SK-N-SH (cell line): Measurements from ENCODE around the gene REEP1. TPM values are rescaled to one million over a fixed set of nuclear protein-coding genes. Genes with fewer than 3 reads are reported as not detected.
"Not testable (repeated sequence)": the region's sequence is repeated elsewhere in the genome, so short reads cannot be mapped to it uniquely, and the experiment has no call there.

ENCODE experiments used
- CTCF ChIA-PET: fragments of 300-600, 350-600 bp; formaldehyde crosslinking; extraction: SDS; loops from one replicate; lab custom pipeline; 2021; lab: Yijun Ruan, JAX
- POLR2A ChIA-PET: fragments of 350-600 bp; sonication (Branson Sonifier 250); formaldehyde crosslinking; extraction: SDS; loops from one replicate; lab custom pipeline; 2020; ENCODE audit warnings: antibody characterized with exemption, inconsistent platforms; lab: Yijun Ruan, JAX
- DNase-seq: peaks from one replicate; pipeline ENCODE4 v3.0.0; 2012
- H2AFZ ChIP-seq: fragments of 200-600 bp; sonication (generic); 2 replicates; pipeline ENCODE4 v1.8.1; 2016; ENCODE audit warnings: antibody characterized with exemption, mild to moderate bottlenecking, low read depth
- H3F3A ChIP-seq: fragments of 200-600 bp; sonication (generic); replicated peaks from 2 replicates; pipeline ENCODE3; 2016; ENCODE audit warnings: antibody characterized with exemption, mild to moderate bottlenecking; ENCODE audit not compliant: insufficient read depth
- H3K27ac ChIP-seq, 2 experiments: fragments of 200-500 bp in 1 of 2; fragments of 200-600 bp in 1 of 2; sonication (Bioruptor generic) in 1 of 2; sonication (generic), shearing (Covaris generic) in 1 of 2; 2 replicates each; pipeline versions ENCODE4 v1.5.1 to v1.6.1; 2014 to 2016; ENCODE audit warnings: low read depth in 2 of 2, inconsistent platforms in 1 of 2, low read length in 1 of 2, mild to moderate bottlenecking in 1 of 2, mixed read lengths in 1 of 2
- H3K27me3 ChIP-seq: fragments of 200-600 bp; sonication (generic), shearing (Covaris generic); 2 replicates; pipeline ENCODE4 v1.6.1; 2016; ENCODE audit warnings: mixed run types; ENCODE audit not compliant: insufficient read depth
- H3K36me3 ChIP-seq, 2 experiments: fragments of 200-500 bp in 1 of 2; fragments of 200-600 bp in 1 of 2; sonication (Bioruptor generic) in 1 of 2; sonication (generic) in 1 of 2; replicated peaks in 1 of 2; 2 replicates each; pipeline versions ENCODE3 to v1.5.1; 2014 to 2016; ENCODE audit warnings: low read length in 1 of 2, mild to moderate bottlenecking in 1 of 2; ENCODE audit not compliant: insufficient read depth in 2 of 2, control insufficient read depth in 1 of 2
- H3K4me1 ChIP-seq, 2 experiments: fragments of 200-500 bp in 1 of 2; fragments of 200-600 bp in 1 of 2; sonication (Bioruptor generic) in 1 of 2; sonication (generic), shearing (Covaris generic) in 1 of 2; 2 replicates each; pipeline versions ENCODE4 v1.5.1 to v1.6.1; 2014 to 2016; ENCODE audit warnings: low read depth in 1 of 2, low read length in 1 of 2, mixed run types in 1 of 2; ENCODE audit not compliant: insufficient read depth in 2 of 2, control insufficient read depth in 1 of 2
- H3K4me2 ChIP-seq: fragments of 200-600 bp; sonication (generic), shearing (Covaris generic); 2 replicates; pipeline ENCODE4 v1.6.1; 2017; ENCODE audit warnings: mixed run types
- H3K4me3 ChIP-seq, 2 experiments: fragments of 200-500 bp in 1 of 2; fragments of 200-600 bp in 1 of 2; sonication (Bioruptor generic) in 1 of 2; sonication (generic), shearing (Covaris generic) in 1 of 2; 2 replicates each; pipeline versions ENCODE4 v1.5.1 to v1.8.1; 2014 to 2016; ENCODE audit warnings: low read depth in 2 of 2, inconsistent platforms in 1 of 2, low read length in 1 of 2, mild to moderate bottlenecking in 1 of 2, mixed read lengths in 1 of 2, moderate library complexity in 1 of 2
- H3K79me2 ChIP-seq: fragments of 200-600 bp; sonication (generic); 2 replicates; pipeline ENCODE4 v1.8.1; 2017; ENCODE audit warnings: mild to moderate bottlenecking; ENCODE audit not compliant: insufficient read depth
- H3K9ac ChIP-seq: fragments of 200-600 bp; sonication (generic); 2 replicates; pipeline ENCODE4 v1.6.1; 2017; ENCODE audit warnings: mixed run types
- H3K9me2 ChIP-seq: fragments of 200-600 bp; sonication (generic); 2 replicates; pipeline ENCODE4 v1.6.1; 2017; ENCODE audit warnings: mixed run types
- H3K9me3 ChIP-seq: fragments of 200-600 bp; sonication (generic); 2 replicates; pipeline ENCODE4 v1.6.1; 2017; ENCODE audit warnings: mixed run types, mild to moderate bottlenecking, moderate library complexity
- H4K20me1 ChIP-seq: fragments of 200-600 bp; sonication (generic); 2 replicates; pipeline ENCODE4 v1.6.1; 2017; ENCODE audit warnings: mild to moderate bottlenecking, mixed run types; ENCODE audit not compliant: insufficient read depth
- CHD2 ChIP-seq: fragments of 150-350 bp; IDR thresholded peaks from 2 replicates; pipeline ENCODE4 v1.6.1; 2018; ENCODE audit warnings: low read length; ENCODE audit not compliant: partially characterized antibody
- ELF1 ChIP-seq: IDR thresholded peaks from 2 replicates; pipeline ENCODE4 v1.4.0; 2012
- EZH2phosphoT487 ChIP-seq: fragments of 200-600 bp; sonication (generic); IDR thresholded peaks from 2 replicates; pipeline ENCODE4 v1.6.1; 2017; ENCODE audit warnings: low read depth, mixed run types, mild to moderate bottlenecking, antibody characterized with exemption, moderate library complexity, borderline replicate concordance
- FOXJ3 ChIP-seq: sonication (generic); formaldehyde crosslinking; IDR thresholded peaks from 2 replicates; pipeline ENCODE4 v1.5.1; 2020; ENCODE audit warnings: mild to moderate bottlenecking, missing genetic modification reagents
- GATA2 ChIP-seq: sonication (generic); formaldehyde crosslinking; IDR thresholded peaks from 2 replicates; pipeline ENCODE4 v1.5.0; 2020; ENCODE audit warnings: mild to moderate bottlenecking, missing genetic modification reagents
- JUND ChIP-seq: IDR thresholded peaks from 2 replicates; pipeline ENCODE4 v1.4.0; 2012
- MXI1 ChIP-seq: IDR thresholded peaks from 2 replicates; pipeline ENCODE4 v1.6.1; 2012; ENCODE audit warnings: mild to moderate bottlenecking, low read depth, low read length, improper control_type of control experiment
- POLR2AphosphoS5 ChIP-seq: IDR thresholded peaks from 2 replicates; pipeline ENCODE4 v1.6.1; 2012; ENCODE audit warnings: low read depth, low read length
- RXRA ChIP-seq: IDR thresholded peaks from 2 replicates; pipeline ENCODE4 v1.4.0; 2012; ENCODE audit warnings: low read depth, mild to moderate bottlenecking, borderline replicate concordance
- TCF12 ChIP-seq: IDR thresholded peaks from 2 replicates; pipeline ENCODE4 v1.4.0; 2012
- YY1 ChIP-seq: IDR thresholded peaks from 2 replicates; pipeline ENCODE4 v1.4.0; 2012; ENCODE audit warnings: low read depth, mild to moderate bottlenecking
- WGBS: methylation state at CpG from one replicate; pipeline ENCODE4 v1.1.6; 2017; ENCODE audit warnings: low lambda C conversion rate; 5-methylcytosine and 5-hydroxymethylcytosine counted together
- polyA plus RNA-seq, 3 experiments: library from polyadenylated mRNA; depleted of rRNA; stranded (reverse); fragments of >200 nt; gene quantifications; 2 replicates each; pipeline ENCODE4 v1.2.3, GENCODE V29; 2012
- TF ChIP-seq, protein P1 (sequence below): IDR thresholded peaks from 2 replicates; pipeline ENCODE4 v1.4.0; 2012; ENCODE audit warnings: low read depth
- TF ChIP-seq, protein P2 (sequence below): fragments of 150-350 bp; IDR thresholded peaks from 2 replicates; pipeline ENCODE4 v1.6.1; 2016; ENCODE audit warnings: mild to moderate bottlenecking, low read depth, low read length
- TF ChIP-seq, protein P3 (sequence below): fragments of 200-600 bp; sonication (generic); IDR thresholded peaks from 2 replicates; pipeline ENCODE4 v1.6.1; 2017; ENCODE audit warnings: antibody characterized with exemption, mild to moderate bottlenecking, moderate library complexity
- TF ChIP-seq, protein P4 (sequence below): fragments of 150-350 bp; IDR thresholded peaks from 2 replicates; pipeline ENCODE4 v1.6.1; 2017; ENCODE audit warnings: antibody characterized with exemption, low read length, low read depth, borderline replicate concordance

Gene REEP1
- polyA plus RNA-seq, 1 of the 3 experiments (the other 2 are of a cell fraction) = 0.13 TPM

DNA sequence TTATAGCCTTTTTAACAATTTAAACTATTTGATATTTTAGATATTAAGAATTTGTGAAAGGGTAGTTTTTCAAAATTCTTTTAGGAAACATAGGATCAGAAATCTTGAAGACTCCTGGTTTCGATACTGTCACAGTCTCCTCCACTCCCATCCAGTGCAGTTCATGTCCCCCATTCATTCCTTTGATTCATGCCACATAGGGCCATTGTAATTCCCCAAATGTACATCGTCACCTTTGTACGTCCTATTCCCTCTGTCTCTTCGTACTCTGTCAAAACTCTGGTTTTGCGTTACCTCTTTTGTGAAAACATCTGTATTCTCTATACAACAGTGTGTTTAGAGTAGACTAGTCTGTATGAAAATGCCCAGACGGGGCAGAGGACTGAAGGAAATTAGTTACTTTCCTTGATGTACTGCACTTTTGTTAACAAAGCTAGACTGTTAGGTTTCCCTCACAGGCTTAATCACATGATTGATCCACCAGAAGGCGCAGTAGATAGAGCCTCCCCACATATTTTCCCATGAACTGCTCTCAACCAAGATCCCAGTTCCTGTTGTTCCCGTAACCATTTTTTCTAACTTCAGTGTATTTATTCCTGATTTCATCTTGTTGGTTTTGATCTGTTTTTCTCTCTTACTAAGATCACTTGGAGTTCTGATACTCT, 135.6 kb downstream of the REEP1 start:
- Histone ChIP-seq H3K79me2 (peaks cover 70% of the 10 kb centered on the region), H3K4me2 (no peak overlapping the region)

DNA sequence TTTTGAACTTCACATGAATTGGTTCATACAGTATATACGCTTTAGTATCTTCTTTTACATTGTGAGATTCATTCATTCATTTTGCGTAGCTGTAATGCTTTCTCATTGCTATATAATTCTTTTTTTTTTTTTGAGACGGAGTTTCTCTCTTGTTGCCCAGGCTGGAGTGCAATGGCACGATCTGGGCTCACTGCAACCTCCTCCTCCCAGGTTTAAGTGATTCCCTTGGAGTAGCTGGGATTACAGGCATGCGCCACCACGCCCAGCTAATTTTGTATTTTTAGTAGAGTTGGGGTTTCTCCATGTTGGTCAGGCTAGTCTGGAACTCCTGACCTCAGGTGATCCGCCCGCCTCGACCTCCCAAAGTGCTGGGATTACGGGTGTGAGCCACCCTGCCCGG, 136.9 kb downstream of the REEP1 start:
- not testable (repeated sequence) for H3K4me1 ChIP-seq, H3K36me3 ChIP-seq, H4K20me1 ChIP-seq, H3K9me2 ChIP-seq, H3K27me3 ChIP-seq, H2AFZ ChIP-seq, DNase-seq, H3K9me3 ChIP-seq, H3K27ac ChIP-seq
- ChIA-PET POLR2A (interaction anchor here (1.1 kb wide), 1 partner anchor 15 kb away, joined by 3 read pairs; no protein-coding TSS in a partner anchor), CTCF (interaction anchor here (2.4 to 4.5 kb wide), 3 partner anchors 14 to 169 kb away, joined by 11 to 20 read pairs (median 16); no protein-coding TSS in a partner anchor)
- peak overlapping the region; percentile 91 for H3K4me2 ChIP-seq
- peaks cover 18% of the 10 kb centered on the region for H3F3A ChIP-seq
- peak overlapping the region in 1 of 2 experiments; percentile 99; a peak in 2 of 4 replicates for H3K4me3 ChIP-seq
- H3K79me2 ChIP-seq = peaks cover 77% of the 10 kb centered on the region
- 91% methylated on average over 11 of the region's 11 CpGs for WGBS
- peak overlapping the region; percentile 74; the same call in 1 of the 2 replicates for H3K9ac ChIP-seq

More for the DNA sequence above, 135.6 kb downstream of the REEP1 start:
- H3K36me3 ChIP-seq = peaks cover 6 to 11% of the 10 kb centered on the region in 2 experiments
- no peaks in the 10 kb centered on the region for H3K27me3 ChIP-seq
- H3K9me3 ChIP-seq = no peaks in the 10 kb centered on the region
- no peak for DNase-seq
- H3F3A ChIP-seq = peaks cover 11% of the 10 kb centered on the region
- TF ChIP-seq TCF12 = no peak
- no peak for TF ChIP-seq CHD2
- no peak for TF ChIP-seq MXI1
- TF ChIP-seq, protein P1, sequence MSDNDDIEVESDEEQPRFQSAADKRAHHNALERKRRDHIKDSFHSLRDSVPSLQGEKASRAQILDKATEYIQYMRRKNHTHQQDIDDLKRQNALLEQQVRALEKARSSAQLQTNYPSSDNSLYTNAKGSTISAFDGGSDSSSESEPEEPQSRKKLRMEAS = no peak
- TF ChIP-seq YY1 = no peak
- TF ChIP-seq POLR2AphosphoS5 = no peak
- no peak for TF ChIP-seq JUND
- TF ChIP-seq RXRA = no peak
- TF ChIP-seq EZH2phosphoT487 = no peak
- TF ChIP-seq FOXJ3 (CRISPR knock-in tag) = no peak
- TF ChIP-seq, protein P2, sequence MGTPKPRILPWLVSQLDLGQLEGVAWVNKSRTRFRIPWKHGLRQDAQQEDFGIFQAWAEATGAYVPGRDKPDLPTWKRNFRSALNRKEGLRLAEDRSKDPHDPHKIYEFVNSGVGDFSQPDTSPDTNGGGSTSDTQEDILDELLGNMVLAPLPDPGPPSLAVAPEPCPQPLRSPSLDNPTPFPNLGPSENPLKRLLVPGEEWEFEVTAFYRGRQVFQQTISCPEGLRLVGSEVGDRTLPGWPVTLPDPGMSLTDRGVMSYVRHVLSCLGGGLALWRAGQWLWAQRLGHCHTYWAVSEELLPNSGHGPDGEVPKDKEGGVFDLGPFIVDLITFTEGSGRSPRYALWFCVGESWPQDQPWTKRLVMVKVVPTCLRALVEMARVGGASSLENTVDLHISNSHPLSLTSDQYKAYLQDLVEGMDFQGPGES = no peak
- TF ChIP-seq, protein P3, sequence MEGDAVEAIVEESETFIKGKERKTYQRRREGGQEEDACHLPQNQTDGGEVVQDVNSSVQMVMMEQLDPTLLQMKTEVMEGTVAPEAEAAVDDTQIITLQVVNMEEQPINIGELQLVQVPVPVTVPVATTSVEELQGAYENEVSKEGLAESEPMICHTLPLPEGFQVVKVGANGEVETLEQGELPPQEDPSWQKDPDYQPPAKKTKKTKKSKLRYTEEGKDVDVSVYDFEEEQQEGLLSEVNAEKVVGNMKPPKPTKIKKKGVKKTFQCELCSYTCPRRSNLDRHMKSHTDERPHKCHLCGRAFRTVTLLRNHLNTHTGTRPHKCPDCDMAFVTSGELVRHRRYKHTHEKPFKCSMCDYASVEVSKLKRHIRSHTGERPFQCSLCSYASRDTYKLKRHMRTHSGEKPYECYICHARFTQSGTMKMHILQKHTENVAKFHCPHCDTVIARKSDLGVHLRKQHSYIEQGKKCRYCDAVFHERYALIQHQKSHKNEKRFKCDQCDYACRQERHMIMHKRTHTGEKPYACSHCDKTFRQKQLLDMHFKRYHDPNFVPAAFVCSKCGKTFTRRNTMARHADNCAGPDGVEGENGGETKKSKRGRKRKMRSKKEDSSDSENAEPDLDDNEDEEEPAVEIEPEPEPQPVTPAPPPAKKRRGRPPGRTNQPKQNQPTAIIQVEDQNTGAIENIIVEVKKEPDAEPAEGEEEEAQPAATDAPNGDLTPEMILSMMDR = no peak
- TF ChIP-seq GATA2 = no peak
- TF ChIP-seq, protein P4, sequence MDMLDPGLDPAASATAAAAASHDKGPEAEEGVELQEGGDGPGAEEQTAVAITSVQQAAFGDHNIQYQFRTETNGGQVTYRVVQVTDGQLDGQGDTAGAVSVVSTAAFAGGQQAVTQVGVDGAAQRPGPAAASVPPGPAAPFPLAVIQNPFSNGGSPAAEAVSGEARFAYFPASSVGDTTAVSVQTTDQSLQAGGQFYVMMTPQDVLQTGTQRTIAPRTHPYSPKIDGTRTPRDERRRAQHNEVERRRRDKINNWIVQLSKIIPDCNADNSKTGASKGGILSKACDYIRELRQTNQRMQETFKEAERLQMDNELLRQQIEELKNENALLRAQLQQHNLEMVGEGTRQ = no peak
- no peak for TF ChIP-seq ELF1
- TF ChIP-seq, all 33 proteins: peak for 0
- CTCF ChIA-PET = interaction anchor here (0.9 to 4.5 kb wide), 6 partner anchors 13 to 171 kb away, joined by 3 to 20 read pairs (median 7); no protein-coding TSS in a partner anchor
- 88% methylated on average over 8 of the region's 8 CpGs for WGBS
- Histone ChIP-seq H3K9me2 (no peaks in the 10 kb centered on the region), H3K4me1 (peaks cover 0 to 3% of the 10 kb centered on the region in 2 experiments; a peak in 2 of 4 replicates), H3K9ac (no peak overlapping the region), H2AFZ (no peak overlapping the region), H3K4me3 (no peak overlapping the region), H3K27ac (no peak overlapping the region), H4K20me1 (no peaks in the 10 kb centered on the region)
- POLR2A ChIA-PET = no interaction called here
